COLO829 (cell line): ENCODE measurements around the gene ZSCAN5A.
"Not testable (repeated sequence)": the region's sequence is repeated elsewhere in the genome, so short reads cannot be mapped to it uniquely, and the experiment has no call there.

Source experiments
- DNase-seq: peaks from one replicate; pipeline ENCODE4 v3.0.0; 2012; ENCODE audit warnings: low spot score

ZSCAN5A gene

DNA sequence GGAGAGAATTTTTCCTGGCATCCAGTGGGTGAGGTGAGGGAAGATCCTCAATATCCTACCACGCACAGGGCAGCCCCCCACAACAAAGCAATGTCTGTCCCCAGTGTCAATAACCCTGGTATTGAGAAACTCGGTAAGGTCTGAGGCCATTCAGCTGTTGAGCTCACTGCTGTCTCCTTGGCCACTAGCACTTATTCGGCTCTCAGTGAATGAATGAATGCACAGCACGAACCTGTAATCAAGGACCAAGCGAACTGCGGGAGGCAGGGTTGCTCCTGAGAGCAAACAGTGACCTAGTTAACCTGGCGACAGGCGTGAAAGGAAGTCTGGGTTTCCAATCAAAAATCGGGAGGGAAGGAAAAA, 640 bp downstream of the ZSCAN5A start:
- no peak for DNase-seq

DNA sequence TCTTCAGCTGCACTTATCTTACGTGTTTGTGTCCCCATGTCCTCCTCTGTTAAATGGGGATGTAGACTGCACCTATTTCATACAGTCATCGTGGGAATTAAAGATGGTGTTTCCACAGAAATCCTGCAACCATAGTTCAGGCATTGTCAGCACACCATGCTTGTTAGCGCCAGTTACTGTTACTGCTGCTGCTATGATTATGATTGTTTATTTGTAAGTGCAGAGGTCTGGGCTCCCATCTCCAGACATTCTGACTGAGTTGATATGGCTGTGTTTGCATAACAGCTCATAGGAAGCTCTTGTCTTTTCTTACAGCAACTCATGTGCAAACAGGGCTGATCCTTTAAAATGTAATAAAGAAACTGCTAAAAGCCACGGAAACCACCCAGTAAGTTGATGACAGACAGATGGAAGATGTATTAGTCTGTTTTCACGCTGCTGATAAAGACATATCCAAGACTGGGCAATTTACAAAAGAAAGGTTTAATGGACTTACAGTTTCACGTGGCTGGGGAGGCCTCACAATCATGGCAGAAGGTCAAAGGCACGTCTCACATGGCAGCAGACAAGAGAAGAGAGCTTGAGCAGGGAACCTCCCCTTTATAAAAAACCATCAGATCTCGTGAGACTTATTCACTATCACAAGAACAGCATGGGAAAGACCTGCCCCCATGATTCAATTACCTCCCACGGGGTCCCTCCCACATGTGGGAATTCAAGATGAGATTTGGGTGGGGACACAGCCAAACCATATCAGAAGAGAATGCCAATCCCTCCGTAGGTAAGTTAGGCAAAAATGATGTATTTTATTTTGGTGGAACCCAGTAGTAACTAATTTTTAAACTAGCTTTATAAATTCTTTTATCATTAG, 1.6 kb downstream of the ZSCAN5A start:
- DNase-seq = no peak

GRCh38 chr19:56312342-56312741, 2.3 kb downstream of the ZSCAN5A start:
- no peak for DNase-seq

GRCh38 chr19:56310462-56310861, 4.2 kb downstream of the ZSCAN5A start:
- DNase-seq = no peak

DNA sequence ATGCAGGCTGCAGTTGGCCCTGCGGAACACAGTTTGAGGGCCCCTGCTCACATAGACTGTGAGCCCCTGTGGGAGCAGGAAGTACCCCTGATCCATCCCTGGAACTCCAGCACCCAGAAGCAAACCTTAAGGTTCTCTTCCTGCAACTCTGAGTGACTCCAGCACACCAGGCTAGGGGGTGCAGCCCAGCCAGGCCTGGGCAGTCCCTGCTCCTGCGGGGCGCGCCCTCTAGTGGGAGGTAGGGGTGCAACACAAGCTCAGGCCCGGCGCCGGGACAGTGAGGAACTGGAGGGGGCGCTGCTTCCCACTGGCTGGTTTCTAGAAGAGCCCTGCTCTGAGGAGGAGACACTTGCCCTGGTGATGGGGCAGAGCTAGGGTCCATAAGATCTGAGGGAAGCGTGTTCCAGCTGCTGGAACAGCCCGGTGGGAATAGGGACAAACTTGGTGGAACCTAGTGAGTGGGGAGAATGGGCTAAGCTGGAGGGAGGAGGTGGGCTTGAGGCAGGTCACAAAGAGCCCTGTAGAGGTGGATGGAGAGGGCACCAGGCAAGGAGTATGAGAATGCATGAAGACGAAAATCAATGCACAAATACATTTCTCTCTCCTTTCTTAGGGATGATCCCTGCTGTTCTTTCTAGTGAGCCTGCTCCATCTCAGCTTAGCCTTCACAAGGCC, 5.0 kb downstream of the ZSCAN5A start:
- no peak for DNase-seq

- no peak for DNase-seq
Observed at GRCh38 chr19:56308792-56309191, 5.8 kb downstream of the ZSCAN5A start.

DNA sequence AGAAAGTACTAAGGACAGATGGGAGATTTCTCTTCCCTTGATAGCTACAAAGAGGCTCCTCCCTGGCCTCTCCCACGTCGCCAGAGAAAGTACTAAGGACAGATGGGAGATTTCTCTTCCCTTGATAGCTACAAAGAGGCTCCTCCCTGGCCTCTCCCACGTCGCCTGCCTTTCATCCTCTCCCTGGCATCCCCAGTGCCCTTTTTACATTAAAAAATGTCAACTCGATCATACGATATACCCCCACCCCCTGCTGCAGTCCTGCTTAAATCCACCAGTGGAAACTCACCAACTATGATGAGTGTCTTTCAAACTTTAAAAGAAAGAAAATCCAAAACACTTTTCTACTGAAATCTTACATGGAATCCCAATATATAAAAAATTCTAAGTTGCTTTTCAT, 7.6 kb downstream of the ZSCAN5A start:
- DNase-seq = not testable (repeated sequence)

DNA sequence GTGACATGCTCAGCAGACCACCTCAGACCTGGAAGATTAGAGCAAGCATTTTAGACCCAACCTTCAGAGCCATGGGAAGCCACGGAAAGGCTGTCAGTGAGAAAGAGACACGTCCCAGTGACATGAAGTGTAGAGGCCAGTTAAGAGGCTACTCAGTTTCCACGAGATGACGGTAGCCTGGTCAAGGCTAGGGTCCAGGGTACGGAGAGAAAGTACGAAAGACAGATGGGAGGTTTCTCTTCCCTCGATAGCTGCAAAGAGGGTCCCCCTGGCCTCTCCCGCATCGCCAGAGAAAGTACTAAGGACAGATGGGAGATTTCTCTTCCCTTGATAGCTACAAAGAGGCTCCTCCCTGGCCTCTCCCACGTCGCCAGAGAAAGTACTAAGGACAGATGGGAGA, 8.6 kb downstream of the ZSCAN5A start:
- DNase-seq = no peak

GRCh38 chr19:56304243-56304642, 10.4 kb downstream of the ZSCAN5A start:
- no peak for DNase-seq

- no peak for DNase-seq
Observed at GRCh38 chr19:56301886-56302620, 12.6 kb downstream of the ZSCAN5A start.

DNA sequence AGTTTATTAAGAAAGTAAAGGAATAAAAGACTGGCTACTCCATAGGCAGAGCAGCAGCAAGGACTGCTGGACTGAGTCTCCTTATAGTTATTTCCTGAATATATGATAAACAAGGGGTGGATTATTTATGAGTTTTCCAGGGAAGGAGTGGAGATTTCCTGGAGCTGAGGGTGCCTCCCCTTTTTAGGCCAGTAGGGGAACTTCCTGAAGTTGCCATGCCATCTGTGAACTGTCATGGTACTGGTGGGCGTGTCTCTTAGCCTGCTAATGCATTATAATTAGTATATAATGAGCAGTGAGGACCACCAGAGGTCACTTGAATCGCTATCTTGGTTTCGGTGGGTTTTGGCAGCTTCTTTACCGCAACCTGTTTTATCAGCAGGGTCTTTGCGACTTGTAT, 13.5 kb downstream of the ZSCAN5A start:
- DNase-seq = no peak

DNA sequence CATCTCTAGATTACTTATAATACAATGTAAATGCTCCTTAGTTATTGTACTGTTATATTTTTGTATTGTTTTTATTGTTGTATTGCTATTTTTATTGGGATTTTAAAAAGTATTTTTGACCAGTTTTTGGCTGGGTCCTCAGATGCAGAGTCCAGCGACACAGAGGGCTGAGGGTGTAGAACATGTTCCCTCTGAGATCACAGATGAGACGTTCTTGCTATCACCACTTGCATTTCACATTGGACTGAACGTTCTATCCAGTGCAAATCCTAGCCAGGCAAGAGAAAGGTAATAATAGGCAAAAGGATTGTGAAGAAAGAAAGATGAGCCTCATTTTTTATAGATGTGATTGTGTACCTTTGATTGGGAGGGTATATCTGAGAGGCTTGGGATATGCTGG, 15.0 kb downstream of the ZSCAN5A start:
- no peak for DNase-seq

GRCh38 chr19:56297010-56297409, 17.6 kb downstream of the ZSCAN5A start:
- DNase-seq = no peak

DNA sequence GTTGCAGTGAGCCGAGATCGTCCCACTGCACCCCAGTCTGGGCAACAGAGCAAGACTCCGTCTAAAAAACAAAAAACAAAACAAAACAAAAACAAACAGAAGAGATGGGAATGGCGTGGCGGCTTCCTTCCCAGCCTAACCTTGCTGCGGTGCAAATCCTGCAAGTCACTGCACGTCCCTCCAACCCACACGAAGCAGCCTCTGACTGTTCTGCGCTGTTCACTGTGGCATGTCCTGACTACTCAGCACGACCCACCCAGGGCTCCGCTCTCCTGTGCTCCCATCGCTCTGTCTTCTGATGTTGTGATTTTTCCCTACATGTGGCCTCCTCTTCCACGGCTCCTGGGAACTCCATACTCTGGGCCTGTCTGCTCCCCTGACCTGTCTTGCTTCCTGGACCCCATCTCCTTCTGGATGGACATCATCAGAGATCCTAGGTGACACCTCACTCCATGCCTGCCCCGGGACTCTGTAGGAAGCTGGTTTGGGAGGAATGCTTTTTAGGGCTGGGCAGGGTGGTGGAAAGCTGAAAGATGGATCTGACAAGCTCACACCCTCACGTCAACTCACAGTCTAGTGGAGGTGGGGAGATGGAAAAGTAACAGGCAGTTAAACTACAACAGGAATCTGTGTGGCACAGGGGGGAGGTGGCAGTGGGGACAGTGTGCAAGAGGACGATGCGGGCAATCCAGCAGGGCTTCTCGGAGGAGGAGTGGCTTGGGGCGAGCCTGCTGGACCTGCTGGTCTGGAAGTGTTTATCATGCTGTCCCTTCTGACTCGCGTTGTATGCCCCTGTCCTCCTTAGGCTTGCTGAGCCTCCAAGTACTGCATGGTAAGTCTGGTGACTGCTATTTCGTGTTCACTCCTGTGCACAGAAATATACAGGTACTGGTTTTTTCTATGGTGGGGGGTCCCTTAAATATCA, 18.8 kb downstream of the ZSCAN5A start:
- no peak for DNase-seq

GRCh38 chr19:56294549-56294948, 20.1 kb downstream of the ZSCAN5A start:
- DNase-seq = peak; percentile 75

DNA sequence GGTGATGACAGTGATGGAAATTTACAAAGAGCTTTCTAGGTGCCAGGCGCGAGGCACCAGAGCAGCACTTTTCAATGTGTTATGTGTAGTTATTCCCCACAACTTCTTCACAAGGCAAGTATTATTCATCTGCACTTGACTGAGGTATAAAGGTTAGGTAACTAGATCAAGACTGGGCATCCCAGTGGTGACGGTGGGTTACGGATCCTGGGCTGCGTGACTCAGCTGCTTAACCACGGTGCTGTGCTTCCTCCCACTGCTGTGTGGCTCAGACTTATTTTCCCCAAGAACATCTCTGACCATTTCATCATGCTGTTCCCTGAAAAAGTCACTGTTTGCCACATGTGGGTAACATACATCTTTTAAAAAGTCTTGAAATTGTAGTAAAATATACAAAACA, 22.8 kb downstream of the ZSCAN5A start:
- DNase-seq = no peak

GRCh38 chr19:56290104-56290503, 24.5 kb downstream of the ZSCAN5A start:
- DNase-seq = no peak

DNA sequence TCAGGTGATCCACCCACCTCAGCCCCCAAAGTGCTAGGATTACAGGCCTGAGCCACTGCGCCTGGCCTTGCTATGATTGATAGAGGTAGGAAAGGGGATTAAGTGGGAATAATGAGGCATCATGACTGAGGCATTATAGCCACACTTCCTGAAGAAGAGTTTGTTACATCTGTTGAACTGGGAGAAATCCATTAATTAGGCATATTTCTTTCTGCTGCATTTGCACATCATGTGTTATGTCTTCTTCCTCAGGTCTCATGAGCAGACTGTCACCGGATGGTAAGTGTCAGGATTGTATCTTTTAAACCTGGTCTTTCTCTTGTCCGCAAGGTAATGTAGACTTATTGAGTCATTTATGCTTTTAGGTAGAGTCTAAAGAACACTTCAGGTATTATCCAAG, 29.9 kb downstream of the ZSCAN5A start:
- no peak for DNase-seq

DNA sequence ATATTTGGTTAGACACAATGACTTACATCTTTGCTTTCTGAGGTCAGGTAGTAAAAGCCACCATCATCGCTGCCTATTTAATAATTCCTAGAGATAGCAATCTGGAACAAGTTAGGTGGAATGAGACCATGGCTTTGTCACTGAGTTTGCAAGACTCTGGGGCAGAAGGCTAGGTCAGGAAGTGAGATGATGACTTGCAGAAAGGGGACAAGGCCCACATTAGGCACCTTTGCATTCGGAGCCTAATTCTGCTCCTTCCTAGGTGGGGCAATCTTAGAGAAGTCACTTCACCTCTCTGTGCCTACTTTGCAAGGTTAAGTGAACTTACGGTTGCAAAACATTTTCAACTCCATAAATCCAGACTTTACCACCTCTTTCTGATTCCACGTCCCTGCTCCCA, 31.8 kb downstream of the ZSCAN5A start:
- DNase-seq = no peak

GRCh38 chr19:56273563-56274117, 41.0 kb downstream of the ZSCAN5A start:
- peak; percentile 7 for DNase-seq

DNA sequence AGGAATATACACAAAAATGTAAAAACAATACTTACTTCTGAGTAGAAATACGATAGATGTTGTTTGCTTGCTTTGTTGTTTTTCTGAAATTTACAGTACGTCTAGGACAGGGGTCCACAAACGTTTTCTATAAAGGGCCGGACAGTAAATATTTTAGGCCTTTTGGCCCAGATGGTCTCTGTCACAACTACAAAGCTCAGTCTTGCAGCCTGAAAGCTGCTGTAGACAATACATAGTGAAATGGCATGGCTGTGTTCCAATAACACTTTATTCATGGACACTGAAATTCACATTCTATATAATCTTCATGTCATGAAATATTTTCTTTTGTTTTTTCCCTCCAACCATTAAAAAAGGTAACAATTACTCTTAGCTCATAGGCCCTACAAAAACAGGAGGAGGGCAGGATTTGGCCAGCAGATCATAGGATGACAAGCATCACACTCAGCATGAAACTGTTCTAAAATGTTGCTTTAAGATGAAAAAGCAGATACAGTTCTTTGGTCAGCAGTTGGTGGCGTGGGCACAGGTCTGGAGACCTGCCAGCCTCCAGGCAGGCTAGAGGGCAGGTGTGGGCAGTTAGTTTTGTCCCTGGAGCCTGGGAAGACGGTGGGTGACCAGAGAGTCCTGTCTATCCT, 42.4 kb downstream of the ZSCAN5A start, which contains the start of gene EDDM13:
EDDM13 (plus strand) TSS at position 588 of the 638 bp plus-strand sequence. CDS start 87 bp downstream, outside the sequence.
- DNase-seq = no peak
